Loucy (cell line): Measurements from ENCODE around the gene RBM44.
A peak's percentile ranks its signal among the peaks of the same experiment; 100 is the strongest.

Source experiments
- EZH2phosphoT487 ChIP-seq: fragments of 200-600 bp; IDR thresholded peaks from 2 replicates; pipeline ENCODE4 v1.6.1; 2018; ENCODE audit warnings: antibody characterized with exemption, mild to moderate bottlenecking, moderate library complexity, borderline replicate concordance
- TF ChIP-seq, protein P1 (sequence below): fragments of 200-600 bp; sonication (generic); conservative IDR thresholded peaks from 2 replicates; pipeline ENCODE4 v1.5.1; 2014; ENCODE audit warnings: mild to moderate bottlenecking, antibody characterized with exemption, low read length

DNA sequence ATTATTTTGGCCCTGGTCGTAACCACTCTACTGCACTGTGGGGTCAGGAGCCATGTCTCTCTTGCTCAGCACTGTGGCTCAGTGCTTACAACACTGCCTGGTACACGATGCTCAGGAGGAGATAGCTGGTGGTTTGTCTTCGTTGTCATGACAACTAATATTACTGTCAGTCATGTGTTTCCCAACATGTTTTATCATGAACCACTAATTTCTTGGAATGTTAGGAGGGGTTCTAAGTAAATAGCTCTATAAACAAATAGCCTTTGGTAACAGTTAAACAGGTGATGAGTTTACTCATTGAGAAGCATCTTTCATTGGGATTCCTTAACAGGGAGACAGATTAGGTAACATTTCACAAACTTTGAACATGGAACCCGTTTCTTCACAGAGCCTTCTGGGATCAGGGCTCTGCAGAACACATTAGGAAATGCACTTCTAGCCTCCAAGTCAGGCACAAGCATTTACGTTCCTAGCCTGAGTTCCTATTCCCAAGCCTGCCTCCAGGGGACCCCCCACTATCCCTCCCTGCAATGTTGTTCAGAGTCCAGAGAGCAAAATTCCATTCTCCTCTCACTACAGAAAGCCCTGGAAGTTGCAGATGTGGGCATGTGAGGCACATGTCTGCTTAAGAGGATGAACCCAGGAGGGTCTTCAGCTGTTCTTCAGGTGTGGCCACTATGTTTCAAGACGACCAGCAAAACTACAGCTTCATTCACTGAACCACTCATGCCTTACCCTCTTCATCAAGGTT, 6.4 kb upstream of the RBM44 start:
- TF ChIP-seq, protein P1, sequence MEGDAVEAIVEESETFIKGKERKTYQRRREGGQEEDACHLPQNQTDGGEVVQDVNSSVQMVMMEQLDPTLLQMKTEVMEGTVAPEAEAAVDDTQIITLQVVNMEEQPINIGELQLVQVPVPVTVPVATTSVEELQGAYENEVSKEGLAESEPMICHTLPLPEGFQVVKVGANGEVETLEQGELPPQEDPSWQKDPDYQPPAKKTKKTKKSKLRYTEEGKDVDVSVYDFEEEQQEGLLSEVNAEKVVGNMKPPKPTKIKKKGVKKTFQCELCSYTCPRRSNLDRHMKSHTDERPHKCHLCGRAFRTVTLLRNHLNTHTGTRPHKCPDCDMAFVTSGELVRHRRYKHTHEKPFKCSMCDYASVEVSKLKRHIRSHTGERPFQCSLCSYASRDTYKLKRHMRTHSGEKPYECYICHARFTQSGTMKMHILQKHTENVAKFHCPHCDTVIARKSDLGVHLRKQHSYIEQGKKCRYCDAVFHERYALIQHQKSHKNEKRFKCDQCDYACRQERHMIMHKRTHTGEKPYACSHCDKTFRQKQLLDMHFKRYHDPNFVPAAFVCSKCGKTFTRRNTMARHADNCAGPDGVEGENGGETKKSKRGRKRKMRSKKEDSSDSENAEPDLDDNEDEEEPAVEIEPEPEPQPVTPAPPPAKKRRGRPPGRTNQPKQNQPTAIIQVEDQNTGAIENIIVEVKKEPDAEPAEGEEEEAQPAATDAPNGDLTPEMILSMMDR, result peak; percentile 26; the same call in 1 of the 2 replicates
- TF ChIP-seq EZH2phosphoT487, result no peak
